Germinal center (tissue), 1 donor: ENCODE results near the gene CNBD2.
"Not testable (repeated sequence)": the region's sequence is repeated elsewhere in the genome, so short reads cannot be mapped to it uniquely, and the experiment has no call there.

Experiments used
- DNase-seq: peaks from one replicate; pipeline ENCODE4 v3.0.0; 2012; ENCODE audit warnings: mixed read lengths, low spot score

The CNBD2 gene

DNA sequence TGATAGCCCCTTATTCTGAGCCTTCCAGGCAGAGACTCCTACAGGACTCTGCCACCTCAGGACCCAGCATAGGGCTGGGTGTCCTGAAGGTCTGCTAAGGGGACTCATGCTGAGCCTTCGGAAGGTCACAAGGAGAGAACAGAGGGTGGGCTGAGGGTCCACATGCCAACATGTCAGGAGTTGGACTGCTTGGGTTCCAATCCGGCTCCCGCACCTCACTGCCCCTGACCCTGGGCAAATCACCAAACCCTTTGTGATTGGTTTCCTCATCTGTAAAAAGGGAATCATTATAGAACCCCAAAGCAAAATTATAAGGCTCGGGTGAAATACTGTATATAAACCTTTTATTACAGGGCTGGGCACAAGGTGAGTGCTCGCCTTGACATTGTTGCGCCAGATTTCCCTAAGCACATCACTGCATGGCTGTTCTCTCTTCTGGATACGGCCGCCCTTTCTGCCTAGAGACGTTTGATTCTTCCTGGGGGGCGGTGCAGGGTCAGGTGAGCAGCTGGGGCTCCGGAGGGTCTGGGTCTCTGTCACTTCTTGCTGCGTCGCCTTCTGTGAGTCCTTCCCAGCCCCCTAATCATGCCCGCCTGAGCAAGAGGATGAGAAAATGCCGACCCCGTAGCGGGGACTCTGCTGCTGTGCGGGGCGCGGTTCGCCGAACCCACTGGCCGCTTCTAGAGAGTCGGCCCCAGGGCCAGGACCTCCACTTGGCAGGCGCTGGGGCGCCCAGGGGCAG is 95.7 kb downstream of the CNBD2 start:
- peak; percentile 18 for DNase-seq

DNA sequence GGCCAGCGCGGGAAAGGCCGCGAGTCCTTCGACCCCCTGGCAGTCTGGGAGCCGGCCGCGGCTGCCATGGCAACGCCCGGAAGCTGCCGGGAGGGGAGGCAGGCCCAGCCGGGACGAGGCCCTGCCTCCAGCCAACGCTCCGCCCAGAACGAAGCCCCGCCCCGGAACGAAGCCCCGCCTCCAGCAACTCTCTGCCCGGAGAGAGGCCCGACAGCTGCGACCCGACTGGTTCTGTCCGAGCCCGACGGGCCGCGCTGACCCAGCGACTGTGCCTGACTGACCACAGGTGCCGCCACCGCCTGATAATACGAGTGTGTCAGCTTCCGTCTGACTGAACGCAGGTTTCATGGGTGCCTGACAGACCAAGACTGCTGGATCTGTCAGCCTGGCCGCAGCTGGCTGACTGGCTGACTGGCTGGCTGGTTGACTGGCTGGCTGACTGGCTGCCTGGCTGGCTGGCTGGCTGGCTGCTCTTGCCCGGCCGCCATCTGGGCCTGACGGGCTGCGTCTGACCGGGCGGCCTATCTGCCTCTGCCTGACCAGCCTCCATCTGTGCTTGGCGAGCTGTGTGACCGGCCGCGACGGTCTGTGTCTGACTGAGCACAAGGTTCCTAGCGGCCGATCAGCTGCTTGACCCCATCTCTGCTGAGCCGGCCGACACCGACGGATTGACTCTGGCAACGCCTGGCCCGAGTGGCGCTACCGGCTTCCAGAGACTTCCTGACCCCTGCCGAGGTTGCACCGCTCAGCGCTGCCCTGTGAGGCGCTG is 96.5 kb downstream of the CNBD2 start:
- peak; percentile 96 for DNase-seq

DNA sequence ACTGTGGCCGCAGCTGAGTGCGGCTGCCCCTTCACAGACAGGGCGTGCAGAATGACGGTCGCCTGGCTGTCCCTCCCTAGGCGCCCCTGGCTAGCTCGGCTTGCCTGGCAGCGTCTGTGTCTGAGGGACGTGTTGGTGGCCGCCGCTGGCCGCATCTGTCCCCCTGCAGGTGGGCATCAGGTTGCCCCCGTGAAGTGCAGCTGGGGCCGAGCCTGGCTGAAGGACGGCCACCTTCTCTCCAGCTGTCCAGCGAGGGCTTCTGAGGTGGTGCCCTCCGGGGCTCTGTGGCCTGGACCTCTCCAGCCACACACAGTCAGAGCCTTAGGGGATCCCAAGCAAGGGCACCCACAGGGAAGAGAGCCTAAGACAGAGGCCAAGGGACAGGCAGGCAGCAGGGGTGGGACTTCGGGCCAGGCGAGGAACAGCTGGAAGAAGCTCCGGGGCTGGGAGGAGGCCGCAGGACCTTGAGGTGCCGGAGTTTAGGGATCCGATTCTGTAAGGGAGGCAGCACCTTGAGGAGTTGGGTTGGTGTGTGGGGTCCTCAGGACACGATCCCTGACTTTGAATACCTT is 97.1 kb downstream of the CNBD2 start:
- DNase-seq, result no peak

DNA sequence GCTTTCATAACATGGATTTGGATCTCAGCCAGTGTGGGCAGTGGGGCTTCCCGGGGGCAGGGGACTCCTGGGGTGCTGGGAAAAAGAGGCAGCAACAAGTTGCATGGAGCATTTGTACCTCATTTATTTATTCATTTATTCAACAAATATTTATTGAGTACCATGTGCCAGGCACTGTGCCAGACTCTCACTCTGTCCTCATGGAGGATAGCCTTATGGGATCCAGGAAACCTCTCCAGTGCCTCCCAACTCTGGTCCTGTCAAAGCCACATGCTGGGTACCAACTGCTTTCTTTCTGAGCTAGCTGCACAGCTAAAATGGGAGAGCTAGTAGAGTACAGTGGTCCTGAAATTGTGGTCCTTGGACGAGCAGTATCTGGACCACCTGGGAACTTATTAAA is 98.4 kb downstream of the CNBD2 start:
- no peak for DNase-seq

DNA sequence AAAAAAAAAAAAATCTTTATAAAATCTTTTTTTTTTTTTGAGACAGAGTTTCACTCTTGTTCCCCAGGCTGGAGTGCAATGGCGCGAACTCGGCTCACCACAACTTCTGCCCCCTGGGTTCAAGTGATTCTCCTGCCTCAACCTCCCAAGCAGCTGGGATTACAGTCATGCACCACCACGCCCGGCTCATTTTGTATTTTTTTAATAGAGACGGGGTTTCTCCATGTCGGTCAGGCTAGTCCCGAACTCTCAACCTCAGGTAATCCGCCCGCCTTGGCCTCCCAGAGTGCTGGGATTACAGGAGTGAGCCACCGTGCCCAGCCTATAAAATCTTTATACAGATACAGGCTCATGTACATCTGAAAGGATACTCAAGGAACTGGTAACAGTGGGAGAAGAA is 100.1 kb downstream of the CNBD2 start:
- not testable (repeated sequence) for DNase-seq

DNA sequence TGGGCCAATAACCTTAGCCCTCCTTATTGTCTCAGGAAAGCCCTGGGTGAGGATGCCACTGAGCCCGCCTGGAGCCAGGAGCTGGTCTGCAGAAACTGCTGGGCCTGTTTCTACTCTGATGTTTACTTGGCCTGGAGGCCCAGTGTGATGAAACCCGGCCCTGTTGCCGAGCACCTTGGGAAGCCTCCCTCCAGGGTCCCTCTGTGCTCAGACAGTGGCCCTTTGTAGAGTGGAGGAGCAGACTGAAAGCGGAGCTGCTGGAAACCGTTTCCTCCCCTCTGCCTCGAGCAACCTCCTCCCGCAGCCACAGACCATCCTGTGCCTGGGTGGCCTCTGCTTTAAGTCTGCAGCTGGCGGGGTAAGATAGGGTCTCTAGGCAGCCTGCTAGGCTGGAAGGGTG is 102.1 kb downstream of the CNBD2 start:
- no peak for DNase-seq

DNA sequence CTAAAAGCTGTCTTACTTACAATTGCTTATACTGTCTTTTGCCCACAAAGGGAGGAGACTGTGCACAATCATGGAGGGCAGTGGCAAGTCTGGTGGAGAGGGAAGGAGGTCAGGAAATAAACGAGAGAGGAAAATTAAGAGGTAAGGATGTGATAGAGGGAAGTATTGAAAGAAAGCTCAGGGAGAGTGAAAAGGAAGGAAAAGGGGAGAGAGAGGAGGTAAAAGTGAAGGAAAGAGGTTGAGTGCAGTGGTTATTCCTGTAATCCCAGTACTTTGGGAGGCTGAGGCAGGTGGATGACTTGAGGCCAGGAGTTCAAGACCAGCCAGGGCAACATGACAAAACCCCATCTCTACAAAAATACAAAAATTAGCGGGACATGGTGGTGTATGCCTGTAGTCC is 103.5 kb downstream of the CNBD2 start:
- DNase-seq, result no peak

DNA sequence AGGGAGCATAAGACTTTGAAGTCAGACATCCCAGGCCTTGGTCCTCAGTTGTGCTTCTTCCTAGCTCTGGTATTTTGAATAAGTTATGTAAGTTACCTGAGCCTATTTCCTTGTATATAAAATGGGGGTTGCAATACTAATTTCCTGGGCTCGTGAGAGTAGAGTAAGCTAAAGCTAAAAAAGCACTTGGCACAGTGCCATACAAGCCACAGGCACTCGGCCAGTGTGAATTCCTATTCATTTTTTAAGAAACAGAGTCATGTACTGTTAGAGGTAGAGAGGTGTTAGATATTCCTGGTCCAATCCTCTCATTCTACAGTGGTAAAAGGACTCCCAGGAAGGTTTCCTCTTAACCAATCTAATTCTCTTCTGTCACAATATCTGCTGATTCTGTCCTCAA is 106.6 kb downstream of the CNBD2 start:
- DNase-seq, result no peak

DNA sequence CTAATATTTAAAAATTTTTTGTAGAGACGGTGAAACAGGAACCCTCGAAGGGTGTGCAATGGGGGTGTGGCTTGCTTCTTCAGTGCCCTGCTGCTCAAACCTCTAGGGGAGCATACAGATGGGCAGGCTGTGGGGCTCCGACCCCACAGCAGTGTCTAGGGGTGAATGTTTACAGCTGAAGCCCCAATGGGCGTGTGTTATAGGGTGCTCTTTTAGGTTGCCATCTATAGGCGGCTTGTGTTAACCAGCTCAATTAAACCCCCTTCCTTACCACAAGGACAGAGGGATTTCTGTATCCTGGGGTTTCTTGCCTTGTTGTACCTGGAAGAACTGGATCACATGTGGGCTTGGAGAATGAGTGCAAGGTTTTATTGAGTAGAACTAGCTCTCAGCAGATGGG is 109.4 kb downstream of the CNBD2 start:
- not testable (repeated sequence) for DNase-seq

DNA sequence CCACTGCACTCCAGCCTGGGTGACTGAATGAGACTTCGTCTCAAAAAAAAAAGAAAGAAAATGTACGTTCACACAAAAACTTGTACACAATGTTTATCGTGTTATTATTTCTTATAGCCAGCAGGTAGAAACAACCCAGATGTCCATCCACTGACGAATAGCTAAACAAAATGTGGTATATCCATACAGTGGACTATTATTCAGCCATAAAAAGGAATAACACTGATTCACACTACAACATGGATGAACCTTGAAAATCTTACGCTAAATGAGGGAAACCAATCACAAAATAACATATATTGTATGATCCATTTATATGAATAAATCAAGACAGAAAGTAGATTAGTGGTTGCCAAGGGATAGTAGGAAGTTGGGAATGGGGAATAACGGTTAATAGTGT is 111.1 kb downstream of the CNBD2 start:
- DNase-seq, result no peak

DNA sequence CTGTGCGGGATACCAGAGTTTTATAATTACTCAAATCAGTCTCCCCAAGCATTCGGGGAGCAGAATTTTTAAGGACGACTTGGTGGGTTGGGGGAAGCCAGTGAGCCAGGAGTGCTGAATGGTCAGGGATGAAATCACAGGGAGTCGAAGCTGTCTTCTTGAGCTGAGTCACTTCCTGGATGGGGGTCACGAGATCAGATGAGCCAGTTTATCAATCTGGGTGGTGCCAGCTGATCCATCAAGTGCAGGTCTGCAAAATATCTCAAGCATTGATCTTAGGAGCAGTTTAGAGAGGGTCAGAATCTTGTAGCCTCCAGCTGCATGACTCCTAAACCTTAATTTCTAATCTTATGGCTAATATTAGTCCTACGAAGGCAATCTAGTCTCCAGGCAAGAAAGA is 111.6 kb downstream of the CNBD2 start:
- not testable (repeated sequence) for DNase-seq
